ENCODE data around the gene TSSK6. TPM values are rescaled to one million over a fixed set of nuclear protein-coding genes. Genes with fewer than 3 reads are reported as not detected.

Gene TSSK6
- total and polyA plus RNA-seq, 2 experiments from 2014 or later, result 0.87 to 1.3 TPM

DNA sequence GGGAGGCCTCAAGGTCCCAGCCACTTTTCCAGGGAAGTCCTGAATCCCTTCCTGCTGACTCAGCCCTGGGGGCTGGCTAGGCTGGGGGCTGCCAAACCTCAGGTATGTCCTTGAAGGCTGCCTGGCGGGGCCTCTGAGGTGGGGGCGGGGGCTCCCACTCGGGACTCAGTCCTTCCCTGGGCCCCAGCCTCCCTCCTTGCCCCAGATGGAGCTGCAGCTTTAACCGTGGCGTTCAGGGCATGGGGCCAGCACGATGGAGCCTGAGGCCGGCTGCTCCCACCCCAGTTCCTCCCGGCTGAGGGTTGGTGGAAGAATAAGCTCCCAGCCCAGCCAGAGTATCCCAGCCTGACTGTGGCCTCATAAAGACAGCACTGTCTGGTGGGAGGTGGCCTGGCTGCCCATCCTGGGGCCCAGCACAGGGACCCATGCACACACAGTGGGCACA lies 35.2 kb upstream of the TSSK6 start:
- Histone ChIP-seq H4K20me1 (ENCODE audit: insufficient read depth, poor library complexity, severe bottlenecking) (no peaks in the 10 kb centered on the region), H3K9me3 (ENCODE audit: low read depth) (no peaks in the 10 kb centered on the region), H3K9me2 (replicated peaks; ENCODE audit: insufficient read depth) (no peaks in the 10 kb centered on the region), H3K79me2 (no peaks in the 10 kb centered on the region), H3K27ac (peak overlapping the region; percentile 60), H3K4me1 (ENCODE audit: insufficient read depth) (peaks cover 7% of the 10 kb centered on the region), H3K4me3 (no peak overlapping the region), H3K4me2 (no peak overlapping the region), H3K27me3 (no peaks in the 10 kb centered on the region), H2AFZ (no peak overlapping the region), H3K36me3 (replicated peaks; ENCODE audit: insufficient read depth, low read depth) (no peaks in the 10 kb centered on the region)
- TF ChIP-seq EZH2phosphoT487 (IDR thresholded peaks at IDR 0.05; ENCODE audit: low read depth, severe bottlenecking, unreplicated experiment) (no peak), EZH2 (IDR thresholded peaks at IDR 0.05; ENCODE audit: borderline replicate concordance) (no peak)
- TF ChIP-seq, protein P1, sequence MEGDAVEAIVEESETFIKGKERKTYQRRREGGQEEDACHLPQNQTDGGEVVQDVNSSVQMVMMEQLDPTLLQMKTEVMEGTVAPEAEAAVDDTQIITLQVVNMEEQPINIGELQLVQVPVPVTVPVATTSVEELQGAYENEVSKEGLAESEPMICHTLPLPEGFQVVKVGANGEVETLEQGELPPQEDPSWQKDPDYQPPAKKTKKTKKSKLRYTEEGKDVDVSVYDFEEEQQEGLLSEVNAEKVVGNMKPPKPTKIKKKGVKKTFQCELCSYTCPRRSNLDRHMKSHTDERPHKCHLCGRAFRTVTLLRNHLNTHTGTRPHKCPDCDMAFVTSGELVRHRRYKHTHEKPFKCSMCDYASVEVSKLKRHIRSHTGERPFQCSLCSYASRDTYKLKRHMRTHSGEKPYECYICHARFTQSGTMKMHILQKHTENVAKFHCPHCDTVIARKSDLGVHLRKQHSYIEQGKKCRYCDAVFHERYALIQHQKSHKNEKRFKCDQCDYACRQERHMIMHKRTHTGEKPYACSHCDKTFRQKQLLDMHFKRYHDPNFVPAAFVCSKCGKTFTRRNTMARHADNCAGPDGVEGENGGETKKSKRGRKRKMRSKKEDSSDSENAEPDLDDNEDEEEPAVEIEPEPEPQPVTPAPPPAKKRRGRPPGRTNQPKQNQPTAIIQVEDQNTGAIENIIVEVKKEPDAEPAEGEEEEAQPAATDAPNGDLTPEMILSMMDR (IDR thresholded peaks at IDR 0.05; ENCODE audit: poor library complexity), result no peak
- 48% methylated on average over 8 of the region's 8 CpGs for WGBS (ENCODE audit: low lambda C conversion rate, missing lambda C conversion rate)
- DNase-seq (ENCODE audit: low spot score), result peak; percentile 57

DNA sequence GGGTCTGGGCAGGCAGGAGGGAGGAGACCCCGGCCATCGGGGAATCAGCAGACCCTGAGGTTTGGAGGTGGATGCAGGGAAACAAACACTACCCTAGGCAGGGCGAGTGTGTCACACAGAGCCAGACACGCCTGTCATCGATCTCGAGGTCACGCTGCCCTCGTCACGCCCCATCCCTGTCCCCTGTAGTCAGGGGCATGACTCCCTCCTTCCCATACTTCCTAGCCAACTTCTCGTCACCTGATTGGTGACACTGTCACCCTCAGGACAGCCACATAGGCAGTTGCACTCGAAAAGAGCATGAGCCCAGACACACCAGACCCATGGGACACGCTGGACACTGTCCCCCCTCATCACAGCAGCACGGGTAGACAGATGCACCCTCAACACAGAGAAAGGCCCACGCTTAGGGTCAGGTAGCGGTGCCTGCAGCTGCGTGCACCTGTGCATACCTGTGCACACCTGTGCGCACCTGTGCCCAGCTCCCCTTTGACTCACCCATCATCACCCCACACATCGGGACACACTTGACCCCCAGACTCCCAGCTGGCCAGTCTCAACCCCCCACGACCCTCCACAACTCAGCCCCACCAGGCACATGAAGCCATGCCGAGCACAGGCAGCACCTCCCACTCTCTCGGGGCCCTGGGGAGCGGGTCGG lies 34.6 kb upstream of the TSSK6 start:
- Histone ChIP-seq H3K9me3 (ENCODE audit: low read depth) (no peaks in the 10 kb centered on the region), H3K36me3 (replicated peaks; ENCODE audit: insufficient read depth, low read depth) (no peaks in the 10 kb centered on the region), H3K4me2 (no peak overlapping the region), H3K4me3 (no peak overlapping the region), H3K79me2 (no peaks in the 10 kb centered on the region), H3K27me3 (no peaks in the 10 kb centered on the region), H2AFZ (no peak overlapping the region), H3K4me1 (ENCODE audit: insufficient read depth) (peaks cover 7% of the 10 kb centered on the region), H3K27ac (peak overlapping the region; percentile 16), H3K9me2 (replicated peaks; ENCODE audit: insufficient read depth) (no peaks in the 10 kb centered on the region), H4K20me1 (ENCODE audit: insufficient read depth, poor library complexity, severe bottlenecking) (no peaks in the 10 kb centered on the region)
- WGBS (ENCODE audit: low lambda C conversion rate, missing lambda C conversion rate), result 84% methylated on average over 20 of the region's 23 CpGs
- TF ChIP-seq EZH2 (IDR thresholded peaks at IDR 0.05; ENCODE audit: borderline replicate concordance), result no peak
- TF ChIP-seq, protein P1 (IDR thresholded peaks at IDR 0.05; ENCODE audit: poor library complexity), result no peak
- TF ChIP-seq EZH2phosphoT487 (IDR thresholded peaks at IDR 0.05; ENCODE audit: low read depth, severe bottlenecking, unreplicated experiment), result no peak
- DNase-seq (ENCODE audit: low spot score), result no peak

DNA sequence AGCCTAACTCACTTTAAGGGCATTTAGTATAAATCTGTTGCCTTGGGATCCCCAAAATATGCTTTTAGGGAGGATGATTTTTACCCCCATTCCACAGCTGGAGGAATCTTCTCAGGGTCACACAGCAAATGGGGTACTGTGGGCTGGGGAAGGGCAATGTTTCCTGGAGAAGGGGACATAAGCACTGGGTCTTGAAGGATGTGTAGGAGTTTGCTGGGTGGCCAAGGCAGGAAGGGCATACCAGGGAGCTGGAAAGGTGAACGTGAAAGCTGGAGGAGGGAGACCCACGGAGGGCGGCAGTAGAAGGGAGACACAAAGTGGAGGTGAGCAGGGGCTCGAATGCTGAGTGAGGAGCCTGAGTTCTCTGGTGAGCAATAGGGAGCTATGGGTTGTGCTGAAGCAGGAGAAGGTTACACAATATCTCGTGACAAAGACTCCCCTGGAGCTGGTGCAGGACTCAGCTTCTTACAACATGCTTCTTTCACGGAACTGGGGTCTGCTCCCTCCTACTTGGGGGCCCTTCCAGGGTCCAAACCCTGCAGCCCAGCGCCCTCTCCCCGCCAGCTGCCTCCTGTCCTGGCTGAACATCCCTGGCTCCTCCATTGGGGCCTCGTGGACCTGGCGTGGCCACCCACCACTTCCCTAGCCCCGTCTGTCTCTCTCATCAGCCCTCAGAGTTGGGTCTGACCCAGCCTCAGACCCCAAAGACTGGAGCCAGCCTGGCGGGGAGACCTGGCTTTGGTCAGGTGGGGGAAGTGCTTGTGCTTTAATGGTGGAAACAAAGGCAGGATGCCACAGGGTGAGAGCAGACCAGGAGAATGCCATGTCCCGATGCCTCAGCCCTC lies 33.8 kb upstream of the TSSK6 start:
- TF ChIP-seq, protein P1 (IDR thresholded peaks at IDR 0.05; ENCODE audit: poor library complexity), result no peak
- no peak for TF ChIP-seq EZH2phosphoT487 (IDR thresholded peaks at IDR 0.05; ENCODE audit: low read depth, severe bottlenecking, unreplicated experiment)
- TF ChIP-seq EZH2 (IDR thresholded peaks at IDR 0.05; ENCODE audit: borderline replicate concordance), result no peak
- Histone ChIP-seq H3K27me3 (no peaks in the 10 kb centered on the region), H4K20me1 (ENCODE audit: insufficient read depth, poor library complexity, severe bottlenecking) (no peaks in the 10 kb centered on the region), H3K9me3 (ENCODE audit: low read depth) (no peaks in the 10 kb centered on the region), H3K4me3 (no peak overlapping the region), H3K36me3 (replicated peaks; ENCODE audit: insufficient read depth, low read depth) (no peaks in the 10 kb centered on the region), H3K79me2 (no peaks in the 10 kb centered on the region), H3K9me2 (replicated peaks; ENCODE audit: insufficient read depth) (no peaks in the 10 kb centered on the region), H3K4me2 (no peak overlapping the region), H3K27ac (peak overlapping the region; percentile 16), H3K4me1 (ENCODE audit: insufficient read depth) (peaks cover 7% of the 10 kb centered on the region), H2AFZ (no peak overlapping the region)
- DNase-seq (ENCODE audit: low spot score), result no peak
- 84% methylated on average over 13 of the region's 13 CpGs for WGBS (ENCODE audit: low lambda C conversion rate, missing lambda C conversion rate)

Data from hepatocyte (in vitro differentiated cells).